Trophoblast cell (in vitro differentiated cells and primary cell): ENCODE measurements around the gene ADK.

Source experiments
- DNase-seq, 2 donors: peaks; one replicate each; pipeline ENCODE4 v3.0.0-alpha.2; 2016
- H2AFZ ChIP-seq: 2 replicates; pipeline ENCODE4 v1.6.1; 2013; ENCODE audit warnings: low read length, moderate library complexity, mild to moderate bottlenecking; ENCODE audit not compliant: insufficient read depth, poor library complexity
- H2AK5ac ChIP-seq: 2 replicates; pipeline ENCODE4 v1.6.1; 2013; ENCODE audit warnings: mild to moderate bottlenecking, low read length
- H2BK120ac ChIP-seq: 2 replicates; pipeline ENCODE4 v1.6.1; 2013; ENCODE audit warnings: low read length, mild to moderate bottlenecking, moderate library complexity; ENCODE audit not compliant: insufficient read depth, poor library complexity
- H2BK12ac ChIP-seq: 2 replicates; pipeline ENCODE4 v1.6.1; 2013; ENCODE audit warnings: mild to moderate bottlenecking, low read length, moderate library complexity
- H2BK5ac ChIP-seq: 2 replicates; pipeline ENCODE4 v1.6.1; 2013; ENCODE audit warnings: low read length, low read depth, moderate library complexity, mild to moderate bottlenecking; ENCODE audit not compliant: poor library complexity
- H3K14ac ChIP-seq: 2 replicates; pipeline ENCODE4 v1.6.1; 2013; ENCODE audit warnings: mild to moderate bottlenecking, low read length
- H3K18ac ChIP-seq: 2 replicates; pipeline ENCODE4 v1.6.1; 2013; ENCODE audit warnings: mild to moderate bottlenecking, low read length
- H3K23ac ChIP-seq: 2 replicates; pipeline ENCODE4 v1.6.1; 2013; ENCODE audit warnings: low read length
- H3K27ac ChIP-seq: 2 replicates; pipeline ENCODE4 v1.5.1; 2013; ENCODE audit warnings: low read depth, mild to moderate bottlenecking, inconsistent platforms, low read length, moderate library complexity
- H3K27me3 ChIP-seq: 2 replicates; pipeline ENCODE4 v1.6.1; 2013; ENCODE audit warnings: inconsistent platforms, mild to moderate bottlenecking, low read length, moderate library complexity; ENCODE audit not compliant: insufficient read depth
- H3K36me3 ChIP-seq, 2 experiments: 1 replicate in 1 of 2; 2 replicates in 1 of 2; pipeline ENCODE4 v1.6.1; 2013; ENCODE audit warnings: low read length in 2 of 2, mild to moderate bottlenecking in 2 of 2, moderate library complexity in 1 of 2; ENCODE audit not compliant: insufficient read depth in 2 of 2, control insufficient read depth in 1 of 2
- H3K4ac ChIP-seq: 2 replicates; pipeline ENCODE4 v1.6.1; 2013; ENCODE audit warnings: low read depth, mild to moderate bottlenecking, low read length, moderate library complexity
- H3K4me1 ChIP-seq, 2 experiments: 1 replicate in 1 of 2; 2 replicates in 1 of 2; pipeline ENCODE4 v1.6.1; 2013; ENCODE audit warnings: low read length in 2 of 2, mild to moderate bottlenecking in 2 of 2, moderate library complexity in 1 of 2; ENCODE audit not compliant: insufficient read depth in 2 of 2, control insufficient read depth in 1 of 2
- H3K4me2 ChIP-seq: 2 replicates; pipeline ENCODE4 v1.6.1; 2013; ENCODE audit warnings: inconsistent platforms, mild to moderate bottlenecking, low read length, moderate library complexity
- H3K4me3 ChIP-seq: 2 replicates; pipeline ENCODE4 v1.5.1; 2013; ENCODE audit warnings: mild to moderate bottlenecking, low read depth, low read length, inconsistent platforms
- H3K79me1 ChIP-seq: one replicate; pipeline ENCODE4 v1.6.1; 2013; ENCODE audit warnings: low read length
- H3K79me2 ChIP-seq: 2 replicates; pipeline ENCODE4 v1.6.1; 2013; ENCODE audit warnings: low read length, mild to moderate bottlenecking; ENCODE audit not compliant: control insufficient read depth, insufficient read depth, poor library complexity
- H3K9ac ChIP-seq: 2 replicates; pipeline ENCODE4 v1.6.1; 2013; ENCODE audit warnings: mild to moderate bottlenecking, low read length
- H3K9me3 ChIP-seq: 2 replicates; pipeline ENCODE4 v1.6.1; 2013; ENCODE audit warnings: low read depth, mild to moderate bottlenecking, control low read depth, inconsistent platforms, low read length; ENCODE audit not compliant: insufficient read depth
- H4K12ac ChIP-seq: 2 replicates; pipeline ENCODE4 v1.6.1; 2013; ENCODE audit warnings: low read depth, mild to moderate bottlenecking, low read length, moderate library complexity
- H4K8ac ChIP-seq: 2 replicates; pipeline ENCODE4 v1.6.1; 2013; ENCODE audit warnings: low read depth, mild to moderate bottlenecking, low read length, moderate library complexity
- H4K91ac ChIP-seq: one replicate; pipeline ENCODE4 v1.6.1; 2013; ENCODE audit warnings: low read depth, mild to moderate bottlenecking, low read length, moderate library complexity
- WGBS: extraction: QIAGEN DNeasy Blood & Tissue Kit; methylation state at CpG from one replicate; pipeline ENCODE4 v1.1.7; 2013; ENCODE audit warnings: missing lambda C conversion rate; ENCODE audit not compliant: insufficient read length, insufficient coverage; ENCODE audit errors: extremely low coverage; 5-methylcytosine and 5-hydroxymethylcytosine counted together

Gene ADK

DNA sequence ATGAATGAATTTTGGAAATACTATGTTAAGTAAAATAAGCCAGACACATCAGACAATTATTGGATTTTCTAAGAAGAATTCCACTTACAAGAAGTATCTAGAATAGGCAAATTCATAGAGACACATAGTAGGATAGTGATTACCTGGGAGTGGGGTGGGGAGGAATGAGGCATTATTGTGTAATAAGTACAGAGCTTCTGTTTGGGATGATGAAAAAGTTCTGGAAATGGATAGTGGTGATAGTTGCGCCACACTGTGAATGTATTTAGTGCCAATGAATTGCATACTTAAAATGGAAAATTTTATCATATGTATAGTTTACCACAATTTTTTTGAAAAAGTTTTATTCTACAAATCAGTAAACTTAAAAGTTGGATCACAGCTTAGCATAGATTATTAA lies 378.2 kb downstream of the ADK start:
- no peak overlapping the region for H2BK120ac ChIP-seq
- no peak overlapping the region for H2AK5ac ChIP-seq
- no peak overlapping the region for H3K4me3 ChIP-seq
- no peak overlapping the region for H3K14ac ChIP-seq
- no peak overlapping the region for H3K18ac ChIP-seq
- no peaks in the 10 kb centered on the region for H3K36me3 ChIP-seq
- H3K4me2 ChIP-seq = no peak overlapping the region
- H3K9me3 ChIP-seq = no peaks in the 10 kb centered on the region
- H2BK12ac ChIP-seq = no peak overlapping the region
- H4K91ac ChIP-seq = no peak overlapping the region
- no peak overlapping the region for H2BK5ac ChIP-seq
- no CpG with 5 or more reads among the region's 1 CpG for WGBS
- DNase-seq = no peak
- H3K79me2 ChIP-seq = no peaks in the 10 kb centered on the region
- H4K8ac ChIP-seq = no peak overlapping the region
- H3K9ac ChIP-seq = no peak overlapping the region
- H3K4ac ChIP-seq = no peak overlapping the region
- no peak overlapping the region for H3K23ac ChIP-seq
- no peak overlapping the region for H4K12ac ChIP-seq
- no peak overlapping the region for H2AFZ ChIP-seq
- H3K4me1 ChIP-seq = no peaks in the 10 kb centered on the region
- no peak overlapping the region for H3K27ac ChIP-seq
- H3K79me1 ChIP-seq = no peaks in the 10 kb centered on the region
- H3K27me3 ChIP-seq = no peaks in the 10 kb centered on the region

DNA sequence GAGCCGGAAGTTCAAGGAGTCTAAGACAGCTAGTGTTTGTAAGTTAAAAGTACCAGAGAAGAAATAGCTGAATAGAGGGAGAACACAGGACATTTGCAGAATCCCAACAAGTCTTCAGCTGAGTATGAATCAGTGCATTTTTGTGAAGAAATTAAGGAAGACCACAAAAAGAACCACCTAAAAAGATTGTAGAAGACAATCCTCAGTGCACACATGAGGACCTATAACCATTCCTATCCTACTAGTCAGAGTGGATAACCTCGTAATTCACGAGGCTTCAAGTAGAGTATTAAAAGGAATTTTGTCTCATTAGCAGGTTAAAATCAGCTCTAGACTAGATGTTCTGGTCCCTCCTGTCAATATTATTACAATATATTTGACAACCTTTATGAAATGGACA lies 380.0 kb downstream of the ADK start:
- Histone ChIP-seq H3K36me3 (no peaks in the 10 kb centered on the region), H3K4ac (no peak overlapping the region), H4K91ac (no peak overlapping the region), H3K4me3 (no peak overlapping the region), H2BK5ac (no peak overlapping the region), H3K9ac (no peak overlapping the region), H4K12ac (no peak overlapping the region), H3K23ac (no peak overlapping the region), H2BK12ac (no peak overlapping the region), H3K79me2 (no peaks in the 10 kb centered on the region), H3K27me3 (no peaks in the 10 kb centered on the region), H4K8ac (no peak overlapping the region), H3K14ac (no peak overlapping the region), H2AK5ac (no peak overlapping the region), H3K4me2 (no peak overlapping the region), H3K27ac (no peak overlapping the region), H2AFZ (no peak overlapping the region), H3K9me3 (no peaks in the 10 kb centered on the region), H3K18ac (no peak overlapping the region), H3K79me1 (no peaks in the 10 kb centered on the region), H2BK120ac (no peak overlapping the region), H3K4me1 (no peaks in the 10 kb centered on the region)
- no peak for DNase-seq
- WGBS = no CpG with 5 or more reads among the region's 3 CpGs

DNA sequence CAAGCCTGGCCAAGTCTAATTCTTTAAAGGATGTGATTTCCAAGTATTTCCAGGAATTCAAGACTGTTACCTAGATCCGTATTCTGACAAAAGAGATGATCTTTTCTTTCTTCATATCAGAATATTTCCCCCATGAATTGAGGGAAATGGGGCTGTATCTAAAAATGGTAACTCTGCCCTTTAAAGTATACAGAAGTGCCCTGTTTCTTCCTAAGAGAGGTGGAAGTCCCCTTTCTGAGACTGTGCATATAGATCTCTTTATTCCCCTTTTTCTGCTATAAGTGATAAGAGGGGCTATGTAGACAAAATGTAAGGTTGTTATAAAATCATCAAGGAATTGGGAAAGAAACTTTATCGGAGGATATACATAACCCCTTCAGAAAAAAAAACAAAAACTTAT lies 388.3 kb downstream of the ADK start:
- H3K4me2 ChIP-seq = no peak overlapping the region
- no peaks in the 10 kb centered on the region for H3K79me1 ChIP-seq
- H3K23ac ChIP-seq = no peak overlapping the region
- no peaks in the 10 kb centered on the region for H3K36me3 ChIP-seq
- no peak overlapping the region for H2BK12ac ChIP-seq
- no peak overlapping the region for H4K12ac ChIP-seq
- H3K9me3 ChIP-seq = no peaks in the 10 kb centered on the region
- H2BK120ac ChIP-seq = no peak overlapping the region
- WGBS = no CpG with 5 or more reads among the region's 2 CpGs
- no peak overlapping the region for H4K8ac ChIP-seq
- H3K9ac ChIP-seq = no peak overlapping the region
- H3K14ac ChIP-seq = no peak overlapping the region
- H2AFZ ChIP-seq = no peak overlapping the region
- H3K79me2 ChIP-seq = no peaks in the 10 kb centered on the region
- no peak overlapping the region for H2AK5ac ChIP-seq
- H2BK5ac ChIP-seq = no peak overlapping the region
- H3K27me3 ChIP-seq = no peaks in the 10 kb centered on the region
- H3K18ac ChIP-seq = no peak overlapping the region
- no peak overlapping the region for H3K4ac ChIP-seq
- H3K4me1 ChIP-seq = no peaks in the 10 kb centered on the region
- no peak overlapping the region for H3K27ac ChIP-seq
- no peak overlapping the region for H3K4me3 ChIP-seq
- DNase-seq = no peak
- no peak overlapping the region for H4K91ac ChIP-seq

DNA sequence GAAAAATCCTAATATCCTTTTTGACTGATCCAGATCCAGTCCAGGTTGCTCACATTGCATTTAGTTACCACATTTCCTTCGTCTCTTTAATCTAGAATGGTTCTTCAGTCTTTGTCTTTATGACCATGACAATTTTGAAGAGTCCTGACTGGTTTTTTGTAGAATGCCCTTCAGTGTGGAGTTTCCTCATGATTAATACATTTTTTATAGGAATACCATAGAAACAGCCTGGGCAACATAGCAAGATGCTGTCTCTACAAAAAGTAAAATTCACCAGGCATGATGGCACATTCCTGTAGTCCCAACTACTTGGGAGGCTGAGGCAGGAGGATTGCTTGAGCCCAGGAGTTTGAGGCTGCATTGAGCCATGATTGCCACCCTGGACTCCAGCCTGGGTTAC lies 390.4 kb downstream of the ADK start:
- no peak overlapping the region for H3K4me2 ChIP-seq
- H2AK5ac ChIP-seq = no peak overlapping the region
- H2AFZ ChIP-seq = no peak overlapping the region

More for the DNA sequence above, 390.4 kb downstream of the ADK start:
- Histone ChIP-seq H3K9me3 (no peaks in the 10 kb centered on the region), H3K79me2 (no peaks in the 10 kb centered on the region), H3K9ac (no peak overlapping the region), H3K79me1 (no peaks in the 10 kb centered on the region), H3K14ac (no peak overlapping the region), H3K36me3 (no peaks in the 10 kb centered on the region), H3K23ac (no peak overlapping the region), H3K4me1 (no peaks in the 10 kb centered on the region), H3K4ac (no peak overlapping the region), H3K27ac (no peak overlapping the region), H2BK120ac (no peak overlapping the region), H3K18ac (no peak overlapping the region), H4K91ac (no peak overlapping the region), H3K27me3 (no peaks in the 10 kb centered on the region), H2BK5ac (no peak overlapping the region), H2BK12ac (no peak overlapping the region), H3K4me3 (no peak overlapping the region), H4K12ac (no peak overlapping the region), H4K8ac (no peak overlapping the region)
- WGBS = no CpG with 5 or more reads among the region's 1 CpG
- DNase-seq = peak; percentile 54 to 85
